Stimulated activated naive B cell treated with anti-CD40 and anti-IgM and Interleukin-4, amounts not matched to agents 10 μg/mL and 1 μg/mL and 100 μg/mL, for 72 hours (primary cell): ENCODE data around the gene FRMD4A.
"Not testable (repeated sequence)": the region's sequence is repeated elsewhere in the genome, so short reads cannot be mapped to it uniquely, and the experiment has no call there.

ENCODE experiments used
- ATAC-seq, 2 donors: fragments of 150-1000 bp; cut with Tn5 transposase; replicated peaks; 2 replicates each; pipeline ENCODE4 v1.10.0; 2021; ENCODE audit warnings: moderate library complexity in 1 of 2
- DNase-seq: peaks from one replicate; pipeline ENCODE4 v3.0.0; 2021
- H3K27ac Mint-ChIP-seq: one replicate; pipeline ENCODE4 v1.8.0; 2022; ENCODE audit warnings: mild to moderate bottlenecking, mixed read lengths
- H3K27me3 Mint-ChIP-seq, 2 donors: one replicate each; pipeline ENCODE4 v1.8.0; 2022; ENCODE audit warnings: mixed read lengths in 2 of 2
- H3K36me3 Mint-ChIP-seq, 2 donors: one replicate each; pipeline ENCODE4 v1.8.0; 2022; ENCODE audit warnings: mixed read lengths in 2 of 2, mild to moderate bottlenecking in 1 of 2
- H3K4me1 Mint-ChIP-seq, 2 donors: one replicate each; pipeline ENCODE4 v1.8.0; 2022; ENCODE audit warnings: mixed read lengths in 2 of 2, mild to moderate bottlenecking in 1 of 2
- H3K4me3 Mint-ChIP-seq, 2 donors: one replicate each; pipeline ENCODE4 v1.8.0; 2022; ENCODE audit warnings: mild to moderate bottlenecking in 2 of 2, mixed read lengths in 2 of 2, moderate library complexity in 1 of 2
- H3K9me3 Mint-ChIP-seq, 2 donors: one replicate each; pipeline ENCODE4 v1.8.0; 2022; ENCODE audit warnings: mixed read lengths in 2 of 2, mild to moderate bottlenecking in 1 of 2

Gene FRMD4A

GRCh38 chr10:13784067-13784466 lies 546.7 kb downstream of the FRMD4A start:
- peaks cover 19 to 57% of the 10 kb centered on the region in 2 donors for H3K4me1 Mint-ChIP-seq
- DNase-seq: peak; percentile 18
- peak overlapping the region; percentile 56 for H3K27ac Mint-ChIP-seq
- no peaks in the 10 kb centered on the region for H3K36me3 Mint-ChIP-seq
- H3K27me3 Mint-ChIP-seq: no peaks in the 10 kb centered on the region
- H3K9me3 Mint-ChIP-seq: no peaks in the 10 kb centered on the region
- ATAC-seq: peak; percentile 85 to 86
- no peak overlapping the region for H3K4me3 Mint-ChIP-seq

GRCh38 chr10:13779748-13780147 lies 551.0 kb downstream of the FRMD4A start:
- Mint-ChIP-seq H3K4me1 (peaks cover 22 to 46% of the 10 kb centered on the region in 2 donors), H3K27ac (peak overlapping the region; percentile 77), H3K36me3 (peaks cover 0 to 1% of the 10 kb centered on the region in 2 donors), H3K4me3 (peak overlapping the region in 1 of 2 donors; percentile 21), H3K27me3 (peaks cover 6 to 9% of the 10 kb centered on the region in 2 donors), H3K9me3 (no peaks in the 10 kb centered on the region)
- ATAC-seq (peak in 1 of 2 donors; percentile 19), DNase-seq (no peak)

- Mint-ChIP-seq H3K27me3 (peaks cover 15 to 19% of the 10 kb centered on the region in 2 donors), H3K4me1 (peaks cover 15 to 38% of the 10 kb centered on the region in 2 donors)
- not testable (repeated sequence) for H3K9me3 Mint-ChIP-seq, H3K36me3 Mint-ChIP-seq, H3K4me3 Mint-ChIP-seq, DNase-seq, ATAC-seq, H3K27ac Mint-ChIP-seq
Measured at GRCh38 chr10:13778693-13778960, 552.1 kb downstream of the FRMD4A start.

GRCh38 chr10:13776861-13777311 lies 553.8 kb downstream of the FRMD4A start:
- ATAC-seq: peak; percentile 69 to 88
- H3K27ac Mint-ChIP-seq: no peak overlapping the region
- peaks cover 0 to 1% of the 10 kb centered on the region in 2 donors for H3K36me3 Mint-ChIP-seq
- peaks cover 15 to 25% of the 10 kb centered on the region in 2 donors for H3K27me3 Mint-ChIP-seq
- no peak overlapping the region for H3K4me3 Mint-ChIP-seq
- H3K9me3 Mint-ChIP-seq: no peaks in the 10 kb centered on the region
- peaks cover 14 to 32% of the 10 kb centered on the region in 2 donors for H3K4me1 Mint-ChIP-seq
- no peak for DNase-seq

GRCh38 chr10:13775786-13776775 lies 554.6 kb downstream of the FRMD4A start:
- peaks cover 15 to 25% of the 10 kb centered on the region in 2 donors for H3K27me3 Mint-ChIP-seq
- H3K9me3 Mint-ChIP-seq: no peaks in the 10 kb centered on the region
- H3K4me3 Mint-ChIP-seq: no peak overlapping the region
- peaks cover 0 to 1% of the 10 kb centered on the region in 2 donors for H3K36me3 Mint-ChIP-seq
- no peak for DNase-seq
- no peak overlapping the region for H3K27ac Mint-ChIP-seq
- ATAC-seq: no peak
- peaks cover 14 to 26% of the 10 kb centered on the region in 2 donors for H3K4me1 Mint-ChIP-seq

GRCh38 chr10:13774303-13774893 lies 556.3 kb downstream of the FRMD4A start:
- no peak overlapping the region for H3K27ac Mint-ChIP-seq
- H3K36me3 Mint-ChIP-seq: peaks cover 0 to 1% of the 10 kb centered on the region in 2 donors
- no peak overlapping the region for H3K4me3 Mint-ChIP-seq
- peaks cover 8 to 15% of the 10 kb centered on the region in 2 donors for H3K4me1 Mint-ChIP-seq
- no peak for DNase-seq
- no peaks in the 10 kb centered on the region for H3K9me3 Mint-ChIP-seq
- no peak for ATAC-seq
- H3K27me3 Mint-ChIP-seq: peaks cover 22 to 32% of the 10 kb centered on the region in 2 donors

- no peak for ATAC-seq
Measured at GRCh38 chr10:13773496-13774170, 557.1 kb downstream of the FRMD4A start.

GRCh38 chr10:13773043-13773442 lies 557.7 kb downstream of the FRMD4A start:
- Mint-ChIP-seq H3K27ac (no peak overlapping the region), H3K4me3 (no peak overlapping the region), H3K9me3 (no peaks in the 10 kb centered on the region), H3K4me1 (peaks cover 5 to 12% of the 10 kb centered on the region in 2 donors), H3K27me3 (peaks cover 27 to 32% of the 10 kb centered on the region in 2 donors), H3K36me3 (peaks cover 0 to 1% of the 10 kb centered on the region in 2 donors)
- ATAC-seq: no peak
- DNase-seq: no peak

More at GRCh38 chr10:13773496-13774170, 557.1 kb downstream of the FRMD4A start:
- DNase-seq: no peak
- Mint-ChIP-seq H3K36me3 (peaks cover 0 to 1% of the 10 kb centered on the region in 2 donors), H3K4me3 (no peak overlapping the region), H3K27me3 (peaks cover 27 to 32% of the 10 kb centered on the region in 2 donors), H3K9me3 (no peaks in the 10 kb centered on the region), H3K27ac (no peak overlapping the region), H3K4me1 (peaks cover 8 to 12% of the 10 kb centered on the region in 2 donors)

- no peak for DNase-seq
- Mint-ChIP-seq H3K9me3 (no peaks in the 10 kb centered on the region), H3K27ac (no peak overlapping the region), H3K4me3 (no peak overlapping the region), H3K36me3 (peaks cover 0 to 1% of the 10 kb centered on the region in 2 donors), H3K27me3 (peaks cover 32 to 36% of the 10 kb centered on the region in 2 donors), H3K4me1 (peaks cover 1 to 11% of the 10 kb centered on the region in 2 donors)
- ATAC-seq: no peak
Measured at GRCh38 chr10:13771992-13772391, 558.7 kb downstream of the FRMD4A start.

GRCh38 chr10:13770760-13771493 lies 559.8 kb downstream of the FRMD4A start:
- ATAC-seq (no peak), DNase-seq (no peak)
- Mint-ChIP-seq H3K4me1 (peaks cover 0 to 4% of the 10 kb centered on the region in 2 donors), H3K27ac (no peak overlapping the region), H3K9me3 (no peaks in the 10 kb centered on the region), H3K27me3 (peaks cover 39 to 46% of the 10 kb centered on the region in 2 donors), H3K4me3 (no peak overlapping the region), H3K36me3 (peaks cover 0 to 1% of the 10 kb centered on the region in 2 donors)

GRCh38 chr10:13769946-13770345 lies 560.8 kb downstream of the FRMD4A start:
- Mint-ChIP-seq H3K36me3 (no peaks in the 10 kb centered on the region), H3K9me3 (no peaks in the 10 kb centered on the region), H3K27ac (no peak overlapping the region), H3K4me1 (no peaks in the 10 kb centered on the region), H3K4me3 (no peak overlapping the region), H3K27me3 (peaks cover 32 to 43% of the 10 kb centered on the region in 2 donors)
- DNase-seq (no peak), ATAC-seq (no peak)

- no peaks in the 10 kb centered on the region for H3K9me3 Mint-ChIP-seq
- no peak overlapping the region for H3K4me3 Mint-ChIP-seq
- ATAC-seq (no peak), DNase-seq (no peak)
- no peaks in the 10 kb centered on the region for H3K36me3 Mint-ChIP-seq
- H3K4me1 Mint-ChIP-seq: no peaks in the 10 kb centered on the region
- peaks cover 14 to 33% of the 10 kb centered on the region in 2 donors for H3K27me3 Mint-ChIP-seq
- H3K27ac Mint-ChIP-seq: no peak overlapping the region
Measured at GRCh38 chr10:13767676-13768178, 563.0 kb downstream of the FRMD4A start.

- DNase-seq, ATAC-seq, H3K9me3 Mint-ChIP-seq, H3K27ac Mint-ChIP-seq, H3K4me1 Mint-ChIP-seq, H3K4me3 Mint-ChIP-seq, H3K36me3 Mint-ChIP-seq: not testable (repeated sequence)
- H3K27me3 Mint-ChIP-seq: peaks cover 14 to 33% of the 10 kb centered on the region in 2 donors
Measured at GRCh38 chr10:13767148-13767547, 563.6 kb downstream of the FRMD4A start.
